HG02870 (cell line): Measurements from ENCODE around the gene ESRRG.
"Not testable (repeated sequence)": the region's sequence is repeated elsewhere in the genome, so short reads cannot be mapped to it uniquely, and the experiment has no call there.

Experiments
- ATAC-seq: cut with Tn5 transposase; IDR thresholded peaks from one replicate; pipeline ENCODE4 v1.9.1; 2021; ENCODE audit warnings: mild to moderate bottlenecking, moderate library complexity; ENCODE audit not compliant: unreplicated experiment

ESRRG gene

GRCh38 chr1:216705676-216706075 lies 17.6 kb downstream of the ESRRG start:
- ATAC-seq, result no peak

DNA sequence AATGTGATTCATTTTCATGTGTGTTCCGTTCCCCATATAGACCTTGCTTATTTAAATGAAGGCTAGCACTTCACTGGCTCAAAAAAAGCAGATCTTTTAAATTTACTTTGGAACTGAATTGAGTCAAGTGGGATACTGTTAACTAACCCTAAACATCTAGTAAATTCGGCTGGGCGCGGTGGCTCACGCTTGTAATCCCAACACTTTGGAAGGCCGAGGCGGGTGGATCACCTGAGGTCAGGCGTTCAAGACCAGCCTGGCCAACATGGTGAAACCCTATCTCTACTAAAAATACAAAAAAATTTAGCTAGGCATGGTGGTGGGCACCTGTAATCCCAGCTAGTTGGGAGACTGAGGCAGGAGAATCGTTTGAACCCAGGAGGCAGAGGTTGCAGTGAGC lies 19.2 kb downstream of the ESRRG start:
- not testable (repeated sequence) for ATAC-seq

GRCh38 chr1:216702170-216702569 lies 21.1 kb downstream of the ESRRG start:
- ATAC-seq, result peak; percentile 77

DNA sequence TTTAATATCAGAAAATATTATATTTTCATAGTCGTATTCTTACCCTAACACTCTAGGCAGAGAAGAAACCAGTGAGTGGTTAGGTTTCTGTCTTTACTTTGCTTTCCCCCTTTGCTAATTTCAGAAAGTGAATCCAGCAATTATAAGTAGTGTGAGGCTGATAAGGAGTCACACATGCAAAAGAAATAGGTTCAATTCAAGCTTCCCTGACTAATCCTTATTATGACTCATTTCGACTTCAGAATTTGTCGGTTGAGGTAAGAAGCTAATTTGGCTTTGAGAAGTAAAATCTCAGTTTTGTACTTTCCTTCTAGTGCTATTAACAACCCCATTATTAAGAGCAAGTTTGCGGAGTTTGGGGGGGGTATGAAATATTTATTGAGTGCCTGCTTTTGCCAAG lies 22.4 kb downstream of the ESRRG start:
- ATAC-seq, result peak; percentile 75

- ATAC-seq, result no peak
Observed at GRCh38 chr1:216691710-216692109, 31.5 kb downstream of the ESRRG start.

GRCh38 chr1:216690603-216691002 lies 32.6 kb downstream of the ESRRG start:
- no peak for ATAC-seq

DNA sequence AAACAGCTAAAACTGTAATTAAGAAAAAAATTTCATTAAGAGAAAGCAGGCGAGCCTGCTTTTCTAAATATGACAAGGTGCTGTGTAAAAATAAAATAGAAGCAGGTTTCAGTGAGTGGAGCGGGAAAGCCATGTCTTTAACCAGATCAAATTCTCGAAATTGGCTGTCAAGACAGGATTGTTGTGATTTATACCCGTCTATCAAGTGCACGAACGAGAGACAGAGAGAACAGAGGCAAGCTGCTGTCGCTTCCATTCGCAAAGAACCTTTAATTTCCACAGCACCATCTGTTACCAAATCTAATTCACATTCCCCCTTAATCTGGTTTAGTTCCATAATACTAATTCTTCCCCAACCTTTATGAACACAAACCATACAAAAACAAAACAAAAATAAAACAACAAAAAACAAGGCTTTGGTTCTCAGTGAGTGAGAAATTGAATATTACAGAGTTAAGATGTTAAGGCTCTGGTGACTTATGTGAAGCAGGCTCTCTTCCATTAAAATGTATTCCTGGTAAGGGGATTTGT lies 35.0 kb downstream of the ESRRG start:
- ATAC-seq, result no peak

- no peak for ATAC-seq
Observed at GRCh38 chr1:216686860-216687766, 36.1 kb downstream of the ESRRG start.

GRCh38 chr1:216682752-216683151 lies 40.5 kb downstream of the ESRRG start:
- no peak for ATAC-seq

DNA sequence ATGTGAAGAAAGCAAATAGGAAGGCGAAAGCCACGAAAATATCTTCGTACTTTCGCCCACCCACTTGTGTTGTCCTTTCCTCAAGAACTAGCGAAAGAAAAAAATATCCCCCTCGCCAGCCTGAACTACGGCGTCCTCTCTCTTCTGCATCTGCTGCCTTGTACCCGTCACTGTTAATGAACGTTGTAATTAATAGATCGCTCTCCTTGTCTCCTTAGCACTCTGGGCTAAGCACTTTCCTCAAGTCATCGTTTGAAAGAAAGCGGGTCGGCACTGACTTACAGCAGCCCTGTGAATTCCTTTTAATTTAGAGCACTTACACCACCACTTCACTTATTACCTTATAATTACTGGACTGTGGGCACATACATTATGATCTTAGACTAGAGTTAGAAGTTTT lies 44.1 kb downstream of the ESRRG start:
- no peak for ATAC-seq

DNA sequence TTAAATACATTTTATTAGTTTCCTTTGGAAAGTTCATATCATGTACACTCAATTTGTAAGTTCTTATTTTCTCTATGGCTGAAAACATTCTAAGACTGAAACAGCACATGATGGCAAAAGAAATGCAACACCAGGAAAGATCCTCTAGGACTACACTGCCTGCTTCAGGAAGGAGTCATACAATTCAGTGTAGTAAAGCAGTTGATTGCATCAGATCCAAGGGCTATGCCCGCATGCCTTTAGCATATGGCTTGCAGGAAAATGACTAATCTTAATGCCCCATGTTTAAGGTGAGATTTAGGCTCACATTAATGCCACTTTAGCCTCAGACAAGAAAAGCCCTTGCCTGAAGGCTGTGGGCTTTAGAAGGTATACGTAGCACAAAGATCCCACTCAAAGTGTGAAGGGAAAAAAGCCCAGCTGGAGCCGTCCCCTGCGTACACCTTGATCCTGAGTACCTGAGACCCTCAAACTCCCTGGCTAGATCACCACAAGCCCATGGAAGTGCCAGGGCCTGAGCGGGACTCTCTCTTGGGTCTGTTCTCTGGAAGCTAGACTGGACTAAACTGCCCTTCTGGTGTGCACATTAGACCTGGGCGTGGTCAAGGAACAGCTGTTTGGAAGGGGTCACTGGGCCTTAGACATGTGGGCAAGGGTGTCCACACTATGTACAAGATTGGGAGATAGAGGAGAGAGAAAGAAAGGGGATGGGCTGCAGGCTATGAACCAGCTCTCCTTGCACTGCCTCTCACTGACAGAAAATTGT lies 52.9 kb downstream of the ESRRG start:
- no peak for ATAC-seq

- no peak for ATAC-seq
Observed at GRCh38 chr1:216666441-216666840, 56.8 kb downstream of the ESRRG start.

DNA sequence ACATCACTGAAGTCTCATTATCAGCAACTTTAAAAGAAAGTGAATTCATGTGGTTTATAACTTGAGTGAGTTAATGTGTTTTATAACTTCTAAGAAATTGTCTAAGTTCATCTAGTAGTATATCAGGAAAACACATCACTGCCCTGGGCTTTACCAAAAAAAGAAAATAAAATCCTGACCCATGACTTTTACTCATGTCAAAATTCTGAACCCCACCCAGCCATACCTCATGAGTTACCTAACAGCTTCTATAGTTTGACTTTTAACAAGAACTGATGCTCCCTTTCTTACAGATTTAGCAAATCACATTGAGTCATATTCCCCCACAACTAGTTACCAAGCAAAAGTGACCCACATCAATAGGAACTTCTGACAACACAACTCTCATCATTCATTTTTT lies 57.4 kb downstream of the ESRRG start:
- ATAC-seq, result no peak

- ATAC-seq, result no peak
Observed at GRCh38 chr1:216665406-216665805, 57.8 kb downstream of the ESRRG start.

GRCh38 chr1:216662681-216663080 lies 60.5 kb downstream of the ESRRG start:
- no peak for ATAC-seq

GRCh38 chr1:216660561-216660960 lies 62.7 kb downstream of the ESRRG start:
- ATAC-seq, result no peak

GRCh38 chr1:216653001-216653400 lies 70.2 kb downstream of the ESRRG start:
- ATAC-seq, result no peak

- no peak for ATAC-seq
Observed at GRCh38 chr1:216651826-216652418, 71.3 kb downstream of the ESRRG start.

DNA sequence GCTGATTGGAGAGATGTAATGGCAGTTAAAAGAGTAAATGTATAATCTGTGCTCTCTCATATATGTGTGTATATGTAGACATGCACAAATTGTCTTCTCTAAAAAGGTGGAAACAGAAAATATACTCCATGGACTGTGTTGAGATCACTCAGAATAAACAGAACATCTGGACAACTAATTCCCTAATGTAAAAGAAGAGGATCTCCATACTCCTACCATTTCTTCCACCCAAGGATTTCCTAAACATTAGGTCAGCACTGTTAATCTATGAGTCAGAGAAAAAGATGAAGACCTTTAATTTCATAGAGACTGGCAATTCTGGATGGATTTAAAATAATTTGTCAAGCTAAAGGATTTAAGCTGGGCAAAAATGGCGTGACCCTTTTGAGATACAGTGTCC lies 80.1 kb downstream of the ESRRG start:
- no peak for ATAC-seq

DNA sequence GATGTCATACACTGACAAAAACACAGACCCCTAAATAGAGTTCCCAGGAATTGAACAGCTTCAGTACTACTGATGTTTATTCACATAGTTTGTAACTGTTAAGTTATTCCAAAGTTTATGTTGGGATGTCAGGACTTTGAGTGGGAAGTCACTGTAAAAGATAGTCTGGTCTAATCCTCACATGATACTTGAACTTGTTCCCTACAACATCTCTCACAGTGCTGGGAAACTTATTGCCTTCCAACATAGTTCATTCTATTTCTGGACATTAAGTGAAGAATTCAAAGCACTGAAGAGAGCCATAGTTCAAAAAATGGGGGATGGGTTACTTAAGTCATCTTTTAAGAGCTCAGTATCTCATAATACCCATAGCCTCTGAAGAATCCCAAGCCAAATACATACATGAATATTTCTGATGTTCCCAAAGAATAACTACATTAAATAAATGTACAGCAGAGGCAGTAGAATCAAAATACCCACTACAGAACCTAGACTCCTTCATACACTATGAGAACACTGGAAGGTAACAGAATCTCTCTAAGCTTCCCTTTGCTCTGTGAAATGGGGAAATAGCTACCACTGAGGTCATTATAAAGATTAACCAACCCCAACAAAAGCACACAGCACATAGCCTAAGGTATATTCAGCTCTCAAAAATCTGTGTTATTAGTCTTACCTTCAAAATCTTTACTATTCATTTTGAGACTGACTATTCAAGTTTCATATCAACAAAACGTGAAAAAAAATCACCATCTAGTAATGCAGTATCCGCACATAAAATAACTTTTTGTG lies 81.4 kb downstream of the ESRRG start:
- peak; percentile 72 for ATAC-seq

GRCh38 chr1:216640100-216640499 lies 83.1 kb downstream of the ESRRG start:
- ATAC-seq, result no peak
